GM19193 (cell line): ENCODE data around the gene FAM83F.

Source experiments
- POLR2A ChIP-seq: IDR thresholded peaks from 4 replicates; pipeline ENCODE4 v1.6.1; 2011; ENCODE audit not compliant: insufficient read depth, insufficient read length; ENCODE audit errors: extremely low read depth

FAM83F gene

GRCh38 chr22:40046126-40046525, 51.4 kb downstream of the FAM83F start:
- TF ChIP-seq POLR2A: no peak

- no peak for TF ChIP-seq POLR2A
These were observed 55.5 kb downstream of the FAM83F start for GRCh38 chr22:40050258-40050657.

GRCh38 chr22:40051322-40051721, 56.6 kb downstream of the FAM83F start:
- TF ChIP-seq POLR2A: no peak

- TF ChIP-seq POLR2A: no peak
These were observed 58.7 kb downstream of the FAM83F start for GRCh38 chr22:40053460-40053859.

GRCh38 chr22:40054486-40054885, 59.7 kb downstream of the FAM83F start:
- no peak for TF ChIP-seq POLR2A

GRCh38 chr22:40055143-40055883, 60.6 kb downstream of the FAM83F start:
- TF ChIP-seq POLR2A: no peak

GRCh38 chr22:40056154-40056553, 61.4 kb downstream of the FAM83F start:
- TF ChIP-seq POLR2A: no peak

GRCh38 chr22:40056559-40056958, 61.8 kb downstream of the FAM83F start:
- no peak for TF ChIP-seq POLR2A

- no peak for TF ChIP-seq POLR2A
These were observed 62.9 kb downstream of the FAM83F start for GRCh38 chr22:40057652-40058051.

- no peak for TF ChIP-seq POLR2A
These were observed 63.5 kb downstream of the FAM83F start for GRCh38 chr22:40058265-40058664.

- no peak for TF ChIP-seq POLR2A
These were observed 71.2 kb downstream of the FAM83F start for GRCh38 chr22:40065981-40066380.

GRCh38 chr22:40067639-40068038, 72.9 kb downstream of the FAM83F start:
- TF ChIP-seq POLR2A: no peak

GRCh38 chr22:40070701-40071100, 75.9 kb downstream of the FAM83F start:
- no peak for TF ChIP-seq POLR2A

- no peak for TF ChIP-seq POLR2A
These were observed 77.0 kb downstream of the FAM83F start for GRCh38 chr22:40071720-40072119.

- no peak for TF ChIP-seq POLR2A
These were observed 82.2 kb downstream of the FAM83F start for GRCh38 chr22:40076702-40077645.

GRCh38 chr22:40077646-40078016, 82.9 kb downstream of the FAM83F start:
- TF ChIP-seq POLR2A: no peak
